ENCODE results near the gene RGMA. TPM values are rescaled to one million over a fixed set of nuclear protein-coding genes. Genes with fewer than 3 reads are reported as not detected.

RGMA gene
- under 1 TPM; 0.47 to 0.69 TPM for total RNA-seq

- CTCF ChIA-PET = interaction anchor here (0.6 to 2.8 kb wide), 13 partner anchors 9 to 1031 kb away, joined by 3 to 16 read pairs (median 5); no protein-coding TSS in a partner anchor
- Mint-ChIP-seq H3K9me3 (no peaks in the 10 kb centered on the region), H3K27ac (no peak within 1 kb of the TSS)
These were observed at the start of gene RGMA for GRCh38 chr15:93088981-93089726. RGMA (minus strand) TSS chr15:93089211; CDS start chr15:93088932, 279 bp downstream.

GRCh38 chr15:93136606-93137005 lies 47.6 kb upstream of the RGMA start:
- Mint-ChIP-seq H3K4me1 (ENCODE audit: low read depth) (peaks cover 2% of the 10 kb centered on the region), H3K27me3 (ENCODE audit: low read depth) (no peaks in the 10 kb centered on the region), H3K27ac (no peak overlapping the region), H3K9me3 (no peaks in the 10 kb centered on the region), H3K4me3 (no peak overlapping the region), H3K36me3 (ENCODE audit: low read depth) (no peaks in the 10 kb centered on the region)
- intact Hi-C loops (cut with micrococcal nuclease) = no loop called here
- CTCF ChIA-PET = interaction anchor here (0.7 to 1.2 kb wide), 3 partner anchors 42 to 817 kb away, joined by 3 read pairs; no protein-coding TSS in a partner anchor
- DNase-seq = no peak

More at GRCh38 chr15:93088981-93089726, at the start of gene RGMA:
- no peaks in the 10 kb centered on the region for H3K36me3 Mint-ChIP-seq (ENCODE audit: low read depth)
- peaks cover 6% of the 10 kb centered on the region for H3K4me1 Mint-ChIP-seq (ENCODE audit: low read depth)
- peak within 1 kb of the TSS; percentile 70 for H3K4me3 Mint-ChIP-seq
- intact Hi-C loops (cut with micrococcal nuclease) = loop anchor here (1.0 to 10.0 kb wide), 6 partner anchors 59 to 906 kb away; no protein-coding TSS in a partner anchor
- no peak for DNase-seq
- H3K27me3 Mint-ChIP-seq (ENCODE audit: low read depth) = peaks cover 51% of the 10 kb centered on the region

GRCh38 chr15:93135997-93136397 lies 47.0 kb upstream of the RGMA start:
- no peaks in the 10 kb centered on the region for H3K4me1 Mint-ChIP-seq (ENCODE audit: low read depth)
- no peaks in the 10 kb centered on the region for H3K27me3 Mint-ChIP-seq (ENCODE audit: low read depth)
- no peaks in the 10 kb centered on the region for H3K9me3 Mint-ChIP-seq
- no peak overlapping the region for H3K27ac Mint-ChIP-seq
- H3K4me3 Mint-ChIP-seq = no peak overlapping the region
- no peak for DNase-seq
- CTCF ChIA-PET = interaction anchor here (1.2 kb wide), 1 partner anchor 42 kb away, joined by 3 read pairs; no protein-coding TSS in a partner anchor
- no peaks in the 10 kb centered on the region for H3K36me3 Mint-ChIP-seq (ENCODE audit: low read depth)
- intact Hi-C loops (cut with micrococcal nuclease) = no loop called here

- CTCF ChIA-PET = no interaction called here
- H3K4me3 Mint-ChIP-seq = no peak overlapping the region
- no peaks in the 10 kb centered on the region for H3K27me3 Mint-ChIP-seq (ENCODE audit: low read depth)
- H3K4me1 Mint-ChIP-seq (ENCODE audit: low read depth) = no peaks in the 10 kb centered on the region
- intact Hi-C loops (cut with micrococcal nuclease) = no loop called here
- DNase-seq = no peak
- no peaks in the 10 kb centered on the region for H3K9me3 Mint-ChIP-seq
- H3K36me3 Mint-ChIP-seq (ENCODE audit: low read depth) = no peaks in the 10 kb centered on the region
- H3K27ac Mint-ChIP-seq = no peak overlapping the region
These were observed 46.4 kb upstream of the RGMA start for GRCh38 chr15:93135459-93135858.

GRCh38 chr15:93131485-93132095 lies 42.6 kb upstream of the RGMA start:
- intact Hi-C loops (cut with micrococcal nuclease) = no loop called here
- Mint-ChIP-seq H3K36me3 (ENCODE audit: low read depth) (no peaks in the 10 kb centered on the region), H3K27ac (no peak overlapping the region), H3K27me3 (ENCODE audit: low read depth) (no peaks in the 10 kb centered on the region), H3K9me3 (no peaks in the 10 kb centered on the region), H3K4me1 (ENCODE audit: low read depth) (no peaks in the 10 kb centered on the region), H3K4me3 (no peak overlapping the region)
- CTCF ChIA-PET = no interaction called here
- DNase-seq = no peak

GRCh38 chr15:93129702-93130488 lies 40.9 kb upstream of the RGMA start:
- Mint-ChIP-seq H3K4me1 (ENCODE audit: low read depth) (no peaks in the 10 kb centered on the region), H3K36me3 (ENCODE audit: low read depth) (no peaks in the 10 kb centered on the region), H3K27ac (no peak overlapping the region), H3K4me3 (no peak overlapping the region), H3K27me3 (ENCODE audit: low read depth) (no peaks in the 10 kb centered on the region), H3K9me3 (no peaks in the 10 kb centered on the region)
- CTCF ChIA-PET = no interaction called here
- DNase-seq = no peak
- intact Hi-C loops (cut with micrococcal nuclease) = no loop called here

GRCh38 chr15:93127286-93127685 lies 38.3 kb upstream of the RGMA start:
- no peaks in the 10 kb centered on the region for H3K27me3 Mint-ChIP-seq (ENCODE audit: low read depth)
- no peak overlapping the region for H3K27ac Mint-ChIP-seq
- no peaks in the 10 kb centered on the region for H3K9me3 Mint-ChIP-seq
- H3K4me1 Mint-ChIP-seq (ENCODE audit: low read depth) = no peaks in the 10 kb centered on the region
- CTCF ChIA-PET = no interaction called here
- no peak for DNase-seq
- intact Hi-C loops (cut with micrococcal nuclease) = no loop called here
- no peaks in the 10 kb centered on the region for H3K36me3 Mint-ChIP-seq (ENCODE audit: low read depth)
- no peak overlapping the region for H3K4me3 Mint-ChIP-seq

GRCh38 chr15:93126599-93126998 lies 37.6 kb upstream of the RGMA start:
- H3K4me1 Mint-ChIP-seq (ENCODE audit: low read depth) = no peaks in the 10 kb centered on the region
- H3K27ac Mint-ChIP-seq = no peak overlapping the region
- H3K27me3 Mint-ChIP-seq (ENCODE audit: low read depth) = no peaks in the 10 kb centered on the region
- CTCF ChIA-PET = no interaction called here
- no peak for DNase-seq
- no peak overlapping the region for H3K4me3 Mint-ChIP-seq
- intact Hi-C loops (cut with micrococcal nuclease) = no loop called here
- H3K36me3 Mint-ChIP-seq (ENCODE audit: low read depth) = no peaks in the 10 kb centered on the region
- H3K9me3 Mint-ChIP-seq = no peaks in the 10 kb centered on the region

GRCh38 chr15:93126148-93126547 lies 37.1 kb upstream of the RGMA start:
- no peaks in the 10 kb centered on the region for H3K4me1 Mint-ChIP-seq (ENCODE audit: low read depth)
- intact Hi-C loops (cut with micrococcal nuclease) = no loop called here
- H3K27me3 Mint-ChIP-seq (ENCODE audit: low read depth) = no peaks in the 10 kb centered on the region
- H3K4me3 Mint-ChIP-seq = no peak overlapping the region
- H3K27ac Mint-ChIP-seq = no peak overlapping the region
- DNase-seq = no peak
- no peaks in the 10 kb centered on the region for H3K36me3 Mint-ChIP-seq (ENCODE audit: low read depth)
- H3K9me3 Mint-ChIP-seq = no peaks in the 10 kb centered on the region
- CTCF ChIA-PET = no interaction called here

- Mint-ChIP-seq H3K9me3 (no peaks in the 10 kb centered on the region), H3K36me3 (ENCODE audit: low read depth) (no peaks in the 10 kb centered on the region), H3K27ac (no peak overlapping the region), H3K27me3 (ENCODE audit: low read depth) (no peaks in the 10 kb centered on the region), H3K4me3 (no peak overlapping the region), H3K4me1 (ENCODE audit: low read depth) (peaks cover 1% of the 10 kb centered on the region)
- intact Hi-C loops (cut with micrococcal nuclease) = no loop called here
- CTCF ChIA-PET = interaction anchor here (0.6 kb wide), 1 partner anchor 17 kb away, joined by 3 read pairs; no protein-coding TSS in a partner anchor
- no peak for DNase-seq
These were observed 35.1 kb upstream of the RGMA start for GRCh38 chr15:93124126-93124525.

- intact Hi-C loops (cut with micrococcal nuclease) = no loop called here
- no peak overlapping the region for H3K4me3 Mint-ChIP-seq
- H3K36me3 Mint-ChIP-seq (ENCODE audit: low read depth) = no peaks in the 10 kb centered on the region
- H3K4me1 Mint-ChIP-seq (ENCODE audit: low read depth) = peaks cover 3% of the 10 kb centered on the region
- peaks cover 4% of the 10 kb centered on the region for H3K27me3 Mint-ChIP-seq (ENCODE audit: low read depth)
- H3K9me3 Mint-ChIP-seq = no peaks in the 10 kb centered on the region
- CTCF ChIA-PET = no interaction called here
- no peak for DNase-seq
- H3K27ac Mint-ChIP-seq = no peak overlapping the region
These were observed 33.2 kb upstream of the RGMA start for GRCh38 chr15:93121973-93122910.

GRCh38 chr15:93121107-93121506 lies 32.1 kb upstream of the RGMA start:
- CTCF ChIA-PET = no interaction called here
- H3K27ac Mint-ChIP-seq = no peak overlapping the region
- DNase-seq = no peak
- no peak overlapping the region for H3K4me3 Mint-ChIP-seq
- H3K27me3 Mint-ChIP-seq (ENCODE audit: low read depth) = peaks cover 4% of the 10 kb centered on the region
- H3K36me3 Mint-ChIP-seq (ENCODE audit: low read depth) = no peaks in the 10 kb centered on the region
- intact Hi-C loops (cut with micrococcal nuclease) = no loop called here
- peaks cover 3% of the 10 kb centered on the region for H3K4me1 Mint-ChIP-seq (ENCODE audit: low read depth)
- no peaks in the 10 kb centered on the region for H3K9me3 Mint-ChIP-seq

Measured in activated naive CD4-positive, alpha-beta T cell treated with anti-CD3 and anti-CD28 coated beads for 36 hours (primary cell).